Coronary artery (tissue), 2 donors: ENCODE results near the gene CABP1.

Experiments used
- DNase-seq: peaks from one replicate; pipeline ENCODE4 v3.0.0-alpha.2; 2017; ENCODE audit warnings: low spot score
- H3K27ac ChIP-seq, 2 donors: fragments of 200-600 bp; sonication (generic); one replicate each; pipeline ENCODE4 v1.5.1; 2016 to 2019
- H3K4me3 ChIP-seq: fragments of 200-600 bp; sonication (generic); 2 replicates; pipeline ENCODE4 v1.5.1; 2016; ENCODE audit warnings: mild to moderate bottlenecking, moderate library complexity
- CTCF ChIP-seq: fragments of 200-600 bp; sonication (generic); IDR thresholded peaks from one replicate; pipeline ENCODE4 v1.5.1; 2019; ENCODE audit warnings: antibody characterized with exemption

The CABP1 gene

GRCh38 chr12:120690978-120691377 lies 50.6 kb downstream of the CABP1 start:
- DNase-seq = no peak
- no peak for TF ChIP-seq CTCF
- H3K27ac ChIP-seq = no peak overlapping the region
- no peak overlapping the region for H3K4me3 ChIP-seq

GRCh38 chr12:120692524-120693033 lies 52.2 kb downstream of the CABP1 start:
- TF ChIP-seq CTCF = no peak
- Histone ChIP-seq H3K4me3 (no peak overlapping the region), H3K27ac (no peak overlapping the region)
- DNase-seq = no peak

GRCh38 chr12:120693848-120694247 lies 53.4 kb downstream of the CABP1 start:
- no peak for DNase-seq
- no peak for TF ChIP-seq CTCF
- H3K4me3 ChIP-seq = no peak overlapping the region
- no peak overlapping the region for H3K27ac ChIP-seq

- Histone ChIP-seq H3K4me3 (no peak overlapping the region), H3K27ac (no peak overlapping the region)
- no peak for DNase-seq
- no peak for TF ChIP-seq CTCF
Measured at GRCh38 chr12:120696626-120697025, 56.2 kb downstream of the CABP1 start.

GRCh38 chr12:120697344-120697743 lies 56.9 kb downstream of the CABP1 start:
- Histone ChIP-seq H3K27ac (no peak overlapping the region), H3K4me3 (no peak overlapping the region)
- no peak for DNase-seq
- TF ChIP-seq CTCF = no peak

- peak overlapping the region in 1 of 2 donors; percentile 36 for H3K27ac ChIP-seq
- no peak overlapping the region for H3K4me3 ChIP-seq
- TF ChIP-seq CTCF = no peak
- no peak for DNase-seq
Measured at GRCh38 chr12:120698665-120699064, 58.2 kb downstream of the CABP1 start.

GRCh38 chr12:120699553-120699952 lies 59.1 kb downstream of the CABP1 start:
- no peak overlapping the region for H3K4me3 ChIP-seq
- H3K27ac ChIP-seq = no peak overlapping the region
- no peak for DNase-seq
- TF ChIP-seq CTCF = no peak
